Erythroblast (primary cell): ENCODE results near the gene EOLA1.
"Not testable (repeated sequence)": the region's sequence is repeated elsewhere in the genome, so short reads cannot be mapped to it uniquely, and the experiment has no call there.

Experiments used
- GATA1 ChIP-seq: IDR thresholded peaks from 2 replicates; pipeline ENCODE4 v1.6.1; 2011; ENCODE audit warnings: low read depth, mild to moderate bottlenecking, control low read depth, low read length, moderate library complexity
- POLR2A ChIP-seq: IDR thresholded peaks from 2 replicates; pipeline ENCODE4 v1.6.1; 2011; ENCODE audit warnings: mild to moderate bottlenecking, low read length

DNA sequence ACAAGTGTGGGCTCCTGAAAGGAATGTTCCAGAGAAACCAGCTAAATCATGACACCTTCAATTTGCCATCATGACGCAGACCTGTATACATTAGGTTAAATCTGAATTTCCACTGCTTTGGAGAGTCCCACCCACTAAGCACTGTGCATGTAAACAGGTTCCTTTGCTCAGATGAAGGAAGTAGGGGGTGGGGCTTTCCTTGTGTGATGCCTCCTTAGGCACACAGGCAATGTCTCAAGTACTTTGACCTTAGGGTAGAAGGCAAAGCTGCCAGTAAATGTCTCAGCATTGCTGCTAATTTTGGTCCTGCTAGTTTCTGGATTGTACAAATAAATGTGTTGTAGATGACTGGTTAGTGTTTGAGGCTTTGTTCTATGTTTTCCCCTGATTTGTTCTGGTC lies 6.2 kb downstream of the EOLA1 start:
- TF ChIP-seq POLR2A, GATA1: not testable (repeated sequence)
